Keratinocyte (primary cell): ENCODE results near the gene FAM221B.

Experiments
- CTCF ChIP-seq, 3 experiments: IDR thresholded peaks in 1 of 3; conservative IDR thresholded peaks in 1 of 3; optimal IDR thresholded peaks in 1 of 3; 2 replicates in 2 of 3; 3 replicates in 1 of 3; pipeline versions ENCODE3 to v1.5.1; 2011; ENCODE audit warnings: low read length in 3 of 3, mild to moderate bottlenecking in 3 of 3, moderate library complexity in 2 of 3, control low read depth in 1 of 3, inconsistent platforms in 1 of 3; ENCODE audit not compliant: insufficient read depth in 2 of 3; ENCODE audit errors: extremely low read depth in 1 of 3
- EZH2 ChIP-seq: IDR thresholded peaks from one replicate; pipeline ENCODE4 v1.6.1; 2012; ENCODE audit warnings: inconsistent platforms, mild to moderate bottlenecking, low read length, moderate library complexity

GRCh38 chr9:35829084-35829763 lies 692 bp upstream of the FAM221B start, which contains the start of gene TMEM8B:
- TF ChIP-seq EZH2 (no peak), CTCF (optimal IDR thresholded peaks at IDR 0.05 in 1 of 3, IDR thresholded peaks at IDR 0.05 in 1 of 3, conservative IDR thresholded peaks at IDR 0.05 in 1 of 3; ENCODE audit: extremely low read depth in 1 of 3, insufficient read depth in 2 of 3, low read length in 3 of 3) (no peak)
